Measurements from ENCODE around the gene TMEM138. TPM values are rescaled to one million over a fixed set of nuclear protein-coding genes. Genes with fewer than 3 reads are reported as not detected.
A peak's percentile ranks its signal among the peaks of the same experiment; 100 is the strongest.

Gene TMEM138
- total RNA-seq, 2 experiments from 2014 or later = 48.3 to 60.6 TPM

GRCh38 chr11:61334434-61335354, 27.5 kb upstream of the TMEM138 start:
- Mint-ChIP-seq H3K4me1 (peaks cover 64% of the 10 kb centered on the region), H3K36me3 (peaks cover 19% of the 10 kb centered on the region), H3K27me3 (no peaks in the 10 kb centered on the region), H3K9me3 (ENCODE audit: low read depth) (no peaks in the 10 kb centered on the region), H3K4me3 (peak overlapping the region; percentile 86), H3K27ac (peak overlapping the region; percentile 98)
- DNase-seq (no peak), ATAC-seq (no peak)
- CTCF ChIA-PET = interaction anchor here (1.0 to 9.9 kb wide), 14 partner anchors 11 to 182 kb away, joined by 3 to 261 read pairs (median 10); partner anchors contain the start of genes CPSF7, CYB561A3, SDHAF2 and TMEM138

DNA sequence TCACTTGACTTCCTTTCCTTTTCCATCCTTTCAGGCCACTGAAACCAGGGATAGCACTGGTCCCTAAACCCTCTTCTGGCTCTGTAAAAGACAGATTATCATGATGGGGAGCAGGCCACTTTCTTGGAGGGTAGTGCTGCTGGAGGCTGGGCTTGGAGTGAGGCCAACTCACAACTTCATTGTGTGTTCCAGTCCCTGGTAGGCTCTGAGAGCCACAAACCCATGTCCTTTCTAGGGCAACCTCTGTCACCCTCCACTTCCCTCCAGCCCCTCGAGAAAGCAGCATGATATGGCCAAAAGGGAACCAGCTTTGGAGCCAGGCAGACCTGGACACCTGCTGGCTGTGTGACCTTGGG, 26.8 kb upstream of the TMEM138 start:
- Mint-ChIP-seq H3K4me3 (no peak overlapping the region), H3K36me3 (peaks cover 13% of the 10 kb centered on the region), H3K9me3 (ENCODE audit: low read depth) (no peaks in the 10 kb centered on the region), H3K4me1 (peaks cover 57% of the 10 kb centered on the region), H3K27ac (peak overlapping the region; percentile 98), H3K27me3 (no peaks in the 10 kb centered on the region)
- CTCF ChIA-PET = interaction anchor here (0.7 to 9.9 kb wide), 14 partner anchors 8 to 505 kb away, joined by 3 to 261 read pairs (median 13); partner anchors contain the start of genes CYB561A3, TMEM138 and TMEM216
- DNase-seq = no peak
- no peak for ATAC-seq

DNA sequence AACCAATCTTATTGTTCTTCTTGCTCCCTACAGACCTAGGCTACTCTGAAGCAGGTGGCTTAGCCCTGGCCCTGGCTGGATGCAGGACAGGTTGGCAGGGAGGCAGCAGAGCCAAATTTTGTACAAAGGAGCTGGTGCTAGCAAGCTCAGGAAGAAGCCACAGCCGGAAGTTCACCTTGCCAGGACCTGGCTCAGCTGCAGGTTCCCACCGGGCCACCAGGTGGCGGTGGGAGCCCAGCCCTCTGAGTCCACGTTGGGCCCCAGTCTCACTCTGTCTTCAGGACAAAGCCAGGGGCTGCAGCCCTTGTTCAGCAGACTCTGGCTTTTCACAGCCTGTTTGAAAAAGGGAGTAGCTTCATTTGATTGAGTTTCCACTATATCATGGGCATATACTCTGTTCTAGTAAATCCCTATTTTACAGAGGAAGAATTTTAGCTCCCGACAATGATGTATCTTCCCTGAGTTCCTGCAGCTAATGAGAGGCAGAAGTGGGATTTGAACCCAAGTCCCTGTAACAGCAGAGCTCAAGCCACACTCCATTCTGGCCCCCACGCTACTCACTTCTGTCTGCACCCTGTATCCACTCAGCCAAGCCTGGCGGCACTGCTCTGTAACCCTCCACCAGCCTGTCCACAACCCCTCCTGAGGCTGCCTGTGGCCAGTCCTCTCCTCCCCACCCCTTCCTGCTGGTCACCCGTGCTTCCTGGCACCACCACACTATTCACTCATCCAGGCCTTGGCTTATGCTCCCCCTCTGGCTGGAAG, 25.8 kb upstream of the TMEM138 start:
- Mint-ChIP-seq H3K27ac (peak overlapping the region; percentile 98), H3K9me3 (ENCODE audit: low read depth) (no peaks in the 10 kb centered on the region), H3K4me1 (peaks cover 49% of the 10 kb centered on the region), H3K27me3 (no peaks in the 10 kb centered on the region), H3K4me3 (no peak overlapping the region), H3K36me3 (peaks cover 9% of the 10 kb centered on the region)
- CTCF ChIA-PET = interaction anchor here (0.6 to 9.9 kb wide), 34 partner anchors 9 to 506 kb away, joined by 3 to 261 read pairs (median 5); partner anchors contain the start of genes CYB561A3, TMEM109, TMEM138 and TMEM216
- peak; percentile 62 for ATAC-seq
- peak; percentile 89 for DNase-seq

DNA sequence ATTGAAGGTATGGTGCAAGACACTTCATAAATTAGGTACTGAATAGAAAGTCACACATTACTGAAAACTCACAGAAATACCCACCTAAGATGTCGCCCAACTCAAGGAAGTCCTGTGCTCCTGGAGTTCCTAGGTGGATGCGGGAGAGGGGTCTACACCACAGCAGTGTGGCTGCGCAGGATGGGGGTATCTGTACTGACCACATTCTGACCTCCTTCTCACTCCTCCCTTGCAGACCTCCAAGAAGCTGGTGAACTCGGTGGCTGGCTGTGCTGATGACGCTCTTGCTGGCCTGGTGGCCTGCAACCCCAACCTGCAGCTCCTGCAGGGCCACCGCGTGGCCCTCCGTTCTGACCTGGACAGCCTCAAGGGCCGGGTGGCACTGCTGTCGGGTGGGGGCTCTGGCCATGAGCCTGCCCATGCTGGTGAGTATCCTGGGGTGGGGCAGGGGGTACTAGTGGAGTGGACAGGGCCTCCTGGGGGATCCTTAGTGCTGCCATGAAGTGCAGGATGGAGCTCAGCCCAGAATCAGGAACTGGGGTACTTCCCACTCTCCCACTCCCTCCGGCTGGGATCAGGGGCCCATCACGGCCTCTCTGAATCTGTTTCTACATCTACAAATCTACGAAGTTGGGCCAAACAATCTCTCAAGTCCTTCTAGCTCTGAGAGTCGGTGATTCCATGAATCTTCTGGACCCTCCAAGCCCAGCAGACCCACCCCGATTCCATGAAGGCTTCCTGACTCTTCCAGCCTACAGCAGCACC, 24.3 kb upstream of the TMEM138 start:
- H3K4me1 Mint-ChIP-seq = peaks cover 38% of the 10 kb centered on the region
- DNase-seq = no peak
- no peak for ATAC-seq
- H3K4me3 Mint-ChIP-seq = no peak overlapping the region
- H3K27me3 Mint-ChIP-seq = no peaks in the 10 kb centered on the region
- peaks cover 2% of the 10 kb centered on the region for H3K36me3 Mint-ChIP-seq
- H3K27ac Mint-ChIP-seq = no peak overlapping the region
- no peaks in the 10 kb centered on the region for H3K9me3 Mint-ChIP-seq (ENCODE audit: low read depth)
- CTCF ChIA-PET = interaction anchor here (1.1 to 9.9 kb wide), 5 partner anchors 22 to 98 kb away, joined by 3 to 261 read pairs (median 71); partner anchors contain the start of genes CYB561A3, TMEM138 and TMEM216

- no peak overlapping the region for H3K27ac Mint-ChIP-seq
- no peaks in the 10 kb centered on the region for H3K27me3 Mint-ChIP-seq
- H3K36me3 Mint-ChIP-seq = peaks cover 2% of the 10 kb centered on the region
- peaks cover 30% of the 10 kb centered on the region for H3K4me1 Mint-ChIP-seq
- no peak for ATAC-seq
- CTCF ChIA-PET = interaction anchor here (1.1 to 9.9 kb wide), 3 partner anchors 21 to 92 kb away, joined by 3 to 261 read pairs (median 180); partner anchors contain the start of genes CYB561A3 and TMEM138
- H3K9me3 Mint-ChIP-seq (ENCODE audit: low read depth) = no peaks in the 10 kb centered on the region
- no peak overlapping the region for H3K4me3 Mint-ChIP-seq
- no peak for DNase-seq
These were observed 23.2 kb upstream of the TMEM138 start for GRCh38 chr11:61338783-61339489.

GRCh38 chr11:61339490-61339878, 22.7 kb upstream of the TMEM138 start:
- Mint-ChIP-seq H3K4me1 (peaks cover 25% of the 10 kb centered on the region), H3K4me3 (no peak overlapping the region), H3K27me3 (no peaks in the 10 kb centered on the region), H3K27ac (no peak overlapping the region), H3K36me3 (peaks cover 2% of the 10 kb centered on the region), H3K9me3 (ENCODE audit: low read depth) (no peaks in the 10 kb centered on the region)
- no peak for DNase-seq
- CTCF ChIA-PET = interaction anchor here (8.3 to 9.9 kb wide), 2 partner anchors 20 to 46 kb away, joined by 180 to 261 read pairs; partner anchors contain the start of genes CYB561A3 and TMEM138
- ATAC-seq = no peak

GRCh38 chr11:61340979-61341378, 21.2 kb upstream of the TMEM138 start:
- Mint-ChIP-seq H3K27me3 (no peaks in the 10 kb centered on the region), H3K4me1 (peaks cover 12% of the 10 kb centered on the region), H3K4me3 (no peak overlapping the region), H3K36me3 (peaks cover 2% of the 10 kb centered on the region), H3K9me3 (ENCODE audit: low read depth) (no peaks in the 10 kb centered on the region), H3K27ac (no peak overlapping the region)
- ATAC-seq = no peak
- CTCF ChIA-PET = interaction anchor here (1.5 to 9.9 kb wide), 3 partner anchors 7 to 44 kb away, joined by 4 to 261 read pairs (median 180); partner anchors contain the start of genes CYB561A3, TKFC and TMEM138
- no peak for DNase-seq

DNA sequence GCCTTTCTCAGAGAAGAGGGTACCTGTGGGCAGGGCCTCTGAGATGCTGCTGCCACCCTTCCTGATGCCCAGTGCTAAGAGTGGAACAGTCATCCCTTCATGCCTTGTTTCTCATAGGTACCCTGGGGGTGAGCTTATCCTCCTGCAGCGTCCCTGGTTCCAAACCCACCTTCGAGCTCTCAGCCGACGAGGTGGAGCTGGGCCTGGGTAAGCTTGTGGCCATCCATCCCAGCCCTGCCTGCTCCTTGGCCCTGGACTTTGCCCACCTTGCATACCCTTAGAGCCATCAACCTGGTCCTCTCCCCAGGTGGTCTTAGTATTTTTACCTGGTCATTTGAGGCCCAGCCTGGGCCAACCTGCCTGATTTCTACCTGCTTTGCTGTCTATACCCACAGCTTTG, 20.5 kb upstream of the TMEM138 start:
- H3K27me3 Mint-ChIP-seq = no peaks in the 10 kb centered on the region
- DNase-seq (no peak), ATAC-seq (no peak)
- H3K36me3 Mint-ChIP-seq = peaks cover 2% of the 10 kb centered on the region
- no peak overlapping the region for H3K27ac Mint-ChIP-seq
- H3K4me1 Mint-ChIP-seq = peaks cover 5% of the 10 kb centered on the region
- H3K9me3 Mint-ChIP-seq (ENCODE audit: low read depth) = no peaks in the 10 kb centered on the region
- H3K4me3 Mint-ChIP-seq = no peak overlapping the region
- CTCF ChIA-PET = interaction anchor here (1.2 to 9.9 kb wide), 4 partner anchors 8 to 94 kb away, joined by 3 to 261 read pairs (median 4); partner anchors contain the start of gene TKFC

DNA sequence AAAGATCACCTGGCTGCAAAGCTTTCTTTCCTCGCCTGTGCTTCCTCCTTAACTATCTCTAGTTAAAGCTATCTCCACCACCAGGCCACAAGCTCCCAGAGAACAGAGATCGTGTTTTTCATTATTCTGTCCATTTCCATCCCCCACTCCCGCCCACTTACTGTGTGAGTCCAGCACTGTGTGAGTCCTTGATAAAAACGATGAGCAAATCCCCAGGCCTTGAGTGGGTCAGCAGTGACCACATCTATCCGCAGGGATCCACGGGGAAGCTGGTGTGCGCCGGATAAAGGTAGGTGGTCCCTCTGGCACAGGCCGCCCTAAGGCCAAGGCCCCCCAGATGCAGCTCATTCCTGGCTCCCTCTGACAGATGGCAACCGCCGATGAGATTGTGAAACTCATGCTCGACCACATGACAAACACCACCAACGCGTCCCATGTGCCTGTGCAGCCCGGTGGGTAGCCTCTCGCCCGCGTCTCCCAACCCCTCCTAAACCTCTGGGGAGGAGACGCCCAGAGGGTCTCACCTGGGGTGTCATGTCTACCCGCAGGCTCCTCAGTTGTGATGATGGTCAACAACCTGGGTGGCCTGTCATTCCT, 19.9 kb upstream of the TMEM138 start:
- ATAC-seq = no peak
- Mint-ChIP-seq H3K27me3 (no peaks in the 10 kb centered on the region), H3K27ac (no peak overlapping the region), H3K9me3 (ENCODE audit: low read depth) (no peaks in the 10 kb centered on the region), H3K4me3 (no peak overlapping the region), H3K36me3 (peaks cover 2% of the 10 kb centered on the region), H3K4me1 (no peaks in the 10 kb centered on the region)
- CTCF ChIA-PET = interaction anchor here (0.9 to 9.9 kb wide), 5 partner anchors 9 to 93 kb away, joined by 3 to 261 read pairs (median 3); partner anchors contain the start of gene TKFC
- DNase-seq = no peak

- H3K4me3 Mint-ChIP-seq = no peak overlapping the region
- H3K27ac Mint-ChIP-seq = no peak overlapping the region
- H3K4me1 Mint-ChIP-seq = no peaks in the 10 kb centered on the region
- ATAC-seq (no peak), DNase-seq (no peak)
- CTCF ChIA-PET = no interaction called here
- no peaks in the 10 kb centered on the region for H3K27me3 Mint-ChIP-seq
- peaks cover 2% of the 10 kb centered on the region for H3K36me3 Mint-ChIP-seq
- no peaks in the 10 kb centered on the region for H3K9me3 Mint-ChIP-seq (ENCODE audit: low read depth)
These were observed 18.1 kb upstream of the TMEM138 start for GRCh38 chr11:61343792-61344745.

GRCh38 chr11:61345170-61345610, 17.0 kb upstream of the TMEM138 start:
- no peak for ATAC-seq
- Mint-ChIP-seq H3K27ac (no peak overlapping the region), H3K4me3 (no peak overlapping the region), H3K4me1 (no peaks in the 10 kb centered on the region), H3K27me3 (no peaks in the 10 kb centered on the region), H3K9me3 (ENCODE audit: low read depth) (no peaks in the 10 kb centered on the region), H3K36me3 (peaks cover 3% of the 10 kb centered on the region)
- DNase-seq = no peak
- CTCF ChIA-PET = interaction anchor here (0.9 kb wide), 1 partner anchor 12 kb away, joined by 4 read pairs; the partner anchor contains the start of genes DDB1 and TKFC
